Epithelial cell of proximal tubule (primary cell): ENCODE data around the gene SLC9A9. TPM values are rescaled to one million over a fixed set of nuclear protein-coding genes. Genes with fewer than 3 reads are reported as not detected.

Source experiments
- DNase-seq: peaks from one replicate; pipeline ENCODE4 v3.0.0-alpha.2; 2011; ENCODE audit warnings: low read depth
- H3K4me3 ChIP-seq: 2 replicates; pipeline ENCODE4 v1.5.1; 2011; ENCODE audit warnings: low read depth, mild to moderate bottlenecking, low read length
- total RNA-seq: library from RNA; depleted of rRNA; stranded (reverse); fragments of >200 nt; gene quantifications from 2 replicates; pipeline ENCODE4 v1.2.3, GENCODE V29; 2015
- TF ChIP-seq, protein P1 (sequence below): conservative IDR thresholded peaks from 2 replicates; pipeline ENCODE4 v1.5.1; 2012; ENCODE audit warnings: low read depth, mild to moderate bottlenecking, low read length

SLC9A9 gene
- total RNA-seq, 1 donor from 2014 or later = 0.17 TPM

DNA sequence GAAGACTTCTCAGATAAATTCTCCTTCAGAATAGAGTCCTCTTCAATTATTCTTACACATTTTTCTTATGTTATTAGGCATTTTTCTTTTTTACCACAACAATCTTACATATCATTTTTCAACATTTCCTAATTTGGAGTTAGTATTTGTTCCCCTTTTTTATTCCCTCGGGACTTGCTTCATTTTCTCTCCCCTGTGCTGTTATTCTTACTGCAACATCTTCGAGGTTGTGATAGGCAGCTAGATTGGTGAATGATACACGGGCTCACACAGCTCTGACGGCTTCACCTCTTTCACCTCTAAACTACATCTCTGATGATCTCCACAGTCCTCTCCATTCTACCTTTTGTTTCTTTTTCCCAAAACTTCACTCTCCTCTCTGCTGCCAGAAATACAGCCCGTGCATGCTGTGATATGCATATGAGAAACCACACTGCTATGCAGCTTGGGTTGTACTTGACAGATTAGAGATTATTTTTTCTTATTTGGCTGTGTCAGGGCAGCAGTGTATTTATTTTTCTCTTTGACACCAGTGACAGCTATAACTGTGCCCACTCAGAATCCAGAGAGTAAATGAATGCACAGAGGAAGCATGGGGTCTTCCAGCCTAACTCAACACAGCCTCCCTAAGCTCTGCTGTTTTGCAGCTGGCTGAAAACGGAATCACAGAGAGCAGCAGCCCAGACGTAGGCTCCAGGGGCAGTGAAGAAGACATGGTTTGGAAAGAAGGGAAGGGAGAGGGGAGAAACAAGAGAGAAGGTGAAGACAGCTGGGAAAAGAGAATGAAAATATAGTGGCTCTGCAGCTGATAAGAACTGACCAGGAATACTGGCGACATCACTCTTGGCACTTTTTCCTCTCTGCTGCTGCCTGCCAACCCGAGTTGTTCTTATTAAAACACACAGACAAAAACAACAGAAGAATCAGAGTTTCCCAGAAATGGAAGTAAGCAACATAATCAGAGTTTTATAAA lies 61.8 kb downstream of the SLC9A9 start:
- DNase-seq = no peak
- H3K4me3 ChIP-seq = no peak overlapping the region
- TF ChIP-seq, protein P1, sequence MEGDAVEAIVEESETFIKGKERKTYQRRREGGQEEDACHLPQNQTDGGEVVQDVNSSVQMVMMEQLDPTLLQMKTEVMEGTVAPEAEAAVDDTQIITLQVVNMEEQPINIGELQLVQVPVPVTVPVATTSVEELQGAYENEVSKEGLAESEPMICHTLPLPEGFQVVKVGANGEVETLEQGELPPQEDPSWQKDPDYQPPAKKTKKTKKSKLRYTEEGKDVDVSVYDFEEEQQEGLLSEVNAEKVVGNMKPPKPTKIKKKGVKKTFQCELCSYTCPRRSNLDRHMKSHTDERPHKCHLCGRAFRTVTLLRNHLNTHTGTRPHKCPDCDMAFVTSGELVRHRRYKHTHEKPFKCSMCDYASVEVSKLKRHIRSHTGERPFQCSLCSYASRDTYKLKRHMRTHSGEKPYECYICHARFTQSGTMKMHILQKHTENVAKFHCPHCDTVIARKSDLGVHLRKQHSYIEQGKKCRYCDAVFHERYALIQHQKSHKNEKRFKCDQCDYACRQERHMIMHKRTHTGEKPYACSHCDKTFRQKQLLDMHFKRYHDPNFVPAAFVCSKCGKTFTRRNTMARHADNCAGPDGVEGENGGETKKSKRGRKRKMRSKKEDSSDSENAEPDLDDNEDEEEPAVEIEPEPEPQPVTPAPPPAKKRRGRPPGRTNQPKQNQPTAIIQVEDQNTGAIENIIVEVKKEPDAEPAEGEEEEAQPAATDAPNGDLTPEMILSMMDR = no peak

DNA sequence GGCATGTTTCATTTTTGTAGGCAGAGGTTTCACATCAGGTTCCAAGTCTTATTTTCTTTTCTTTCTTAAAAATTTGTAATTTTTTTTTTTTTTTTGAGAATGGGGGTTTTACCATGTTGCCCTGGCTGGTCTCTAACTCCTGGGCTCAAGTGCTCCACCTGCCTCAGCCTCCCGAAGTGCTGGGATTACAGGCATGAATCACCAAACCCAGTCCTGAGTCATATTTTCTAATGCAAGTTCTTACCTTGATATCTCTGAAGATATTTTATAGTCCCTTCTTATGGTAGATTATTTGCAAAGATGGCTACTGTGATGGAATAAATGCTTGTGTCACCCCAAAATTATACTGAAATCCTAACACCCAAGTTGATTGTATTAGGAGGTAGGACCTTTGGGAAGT lies 63.8 kb downstream of the SLC9A9 start:
- TF ChIP-seq, protein P1 = no peak
- no peak for DNase-seq
- no peak overlapping the region for H3K4me3 ChIP-seq

DNA sequence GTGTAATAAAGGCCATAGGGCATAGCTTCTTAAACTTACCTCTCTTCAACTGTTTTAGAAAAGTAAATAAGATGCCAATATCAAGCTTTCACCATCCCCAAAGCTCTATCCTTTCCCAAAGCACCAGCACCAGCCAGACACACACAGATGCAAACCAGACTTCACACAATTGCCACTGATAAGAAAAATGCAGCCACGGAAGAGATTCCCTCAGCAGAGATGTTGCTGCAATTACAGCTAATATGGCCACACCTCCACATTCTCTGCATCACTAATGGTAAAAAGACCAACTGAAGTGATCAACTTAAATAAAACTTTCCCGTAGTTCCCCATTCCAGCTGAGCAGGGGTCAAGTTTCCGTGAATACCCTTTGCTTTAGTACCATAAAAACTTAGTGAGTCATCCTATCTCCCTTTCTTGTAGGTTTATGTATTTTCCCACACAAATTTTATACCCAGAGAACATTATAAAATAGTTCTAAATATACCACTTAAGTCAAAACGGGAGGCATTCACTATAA lies 64.4 kb downstream of the SLC9A9 start:
- DNase-seq = no peak
- H3K4me3 ChIP-seq = no peak overlapping the region
- TF ChIP-seq, protein P1 = no peak

DNA sequence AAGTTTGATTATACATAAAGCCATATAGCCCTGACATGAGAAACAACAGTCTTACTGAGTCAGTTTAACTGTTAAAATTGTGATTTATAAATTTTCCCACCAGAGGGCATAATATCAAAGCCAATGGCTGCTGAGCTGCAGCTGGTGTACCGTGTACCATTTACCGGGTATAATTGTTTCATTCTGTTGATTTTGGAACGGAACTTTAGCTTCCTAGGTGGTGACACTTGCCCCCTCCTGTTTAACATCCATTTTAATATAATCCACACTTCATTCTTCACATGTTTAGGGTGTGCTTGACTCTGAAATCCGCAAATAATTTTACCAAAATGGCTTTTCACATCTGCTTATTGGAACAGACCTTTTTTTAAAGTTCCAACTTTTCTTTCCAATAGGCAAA lies 72.8 kb downstream of the SLC9A9 start:
- TF ChIP-seq, protein P1 = peak; percentile 69
- H3K4me3 ChIP-seq = no peak overlapping the region
- no peak for DNase-seq

DNA sequence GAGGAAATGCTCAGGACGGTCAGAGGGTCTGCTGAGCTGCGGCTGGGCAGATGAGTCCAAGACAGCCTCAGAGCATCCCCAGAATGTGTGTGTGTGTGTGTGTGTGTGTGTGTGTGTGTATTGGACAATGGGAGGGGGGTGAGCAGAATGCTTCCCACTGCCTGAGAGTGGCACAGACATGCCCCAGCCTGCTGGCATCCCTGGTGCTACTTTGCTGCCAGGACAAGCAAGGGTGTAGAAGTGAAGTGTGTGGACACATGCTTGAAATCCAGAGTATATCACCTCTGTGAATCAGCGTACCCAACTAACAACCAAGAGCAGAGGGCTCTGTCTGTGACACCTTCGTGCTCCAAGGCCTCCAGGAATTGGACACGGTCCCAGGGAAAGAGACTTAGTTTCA lies 76.3 kb downstream of the SLC9A9 start:
- H3K4me3 ChIP-seq = no peak overlapping the region
- TF ChIP-seq, protein P1 = no peak
- no peak for DNase-seq

DNA sequence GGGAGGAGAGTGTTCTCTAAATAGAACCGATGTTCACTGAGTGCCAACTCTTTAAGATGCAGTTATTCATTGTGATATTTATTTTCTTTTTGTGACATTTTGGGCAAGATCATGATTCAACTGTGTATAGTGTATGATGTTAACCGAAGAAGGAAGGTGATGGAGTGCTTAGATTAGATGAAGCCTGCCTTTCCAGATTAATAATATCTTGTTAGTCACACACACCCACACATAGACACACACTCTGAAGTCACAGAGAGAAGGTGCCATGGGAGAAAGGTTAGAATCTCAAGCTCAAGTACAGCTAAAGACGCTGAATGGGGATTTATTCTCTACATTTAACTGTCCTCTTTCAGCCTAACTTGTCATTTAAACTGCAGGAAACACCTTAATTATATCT lies 77.0 kb downstream of the SLC9A9 start:
- no peak for DNase-seq
- H3K4me3 ChIP-seq = no peak overlapping the region
- TF ChIP-seq, protein P1 = no peak
